HT-29 (cell line): Measurements from ENCODE around the gene POU4F1. TPM values are rescaled to one million over a fixed set of nuclear protein-coding genes. Genes with fewer than 3 reads are reported as not detected.

ENCODE experiments used
- DNase-seq: peaks from one replicate; pipeline ENCODE4 v3.0.0-alpha.2; 2015; ENCODE audit warnings: low spot score
- total RNA-seq: library from RNA; depleted of rRNA; stranded (reverse); fragments of >200 nt; shearing (Covaris generic); gene quantifications from 2 replicates; pipeline ENCODE4 v1.2.3, GENCODE V29; 2014

Gene POU4F1
- total RNA-seq, 1 experiment from 2014 or later = not detected

- no peak for DNase-seq
Observed at GRCh38 chr13:78606471-78607408, 3.4 kb upstream of the POU4F1 start.

- no peak for DNase-seq
Observed at GRCh38 chr13:78604782-78605611, 1.6 kb upstream of the POU4F1 start.

GRCh38 chr13:78602561-78603239 lies 652 bp downstream of the POU4F1 start:
- no peak for DNase-seq

GRCh38 chr13:78601874-78602560 lies 1.3 kb downstream of the POU4F1 start:
- DNase-seq = no peak

GRCh38 chr13:78601124-78601873 lies 2.1 kb downstream of the POU4F1 start:
- DNase-seq = no peak

- DNase-seq = no peak
Observed at GRCh38 chr13:78600280-78600883, 3.0 kb downstream of the POU4F1 start.

- no peak for DNase-seq
Observed at GRCh38 chr13:78599645-78600279, 3.6 kb downstream of the POU4F1 start.

GRCh38 chr13:78598966-78599644 lies 4.2 kb downstream of the POU4F1 start:
- no peak for DNase-seq

GRCh38 chr13:78598116-78598781 lies 5.1 kb downstream of the POU4F1 start:
- no peak for DNase-seq

GRCh38 chr13:78597602-78597932 lies 5.8 kb downstream of the POU4F1 start:
- no peak for DNase-seq

GRCh38 chr13:78596736-78597601 lies 6.4 kb downstream of the POU4F1 start:
- DNase-seq = no peak

- no peak for DNase-seq
Observed at GRCh38 chr13:78596399-78596735, 7.0 kb downstream of the POU4F1 start.

GRCh38 chr13:78595495-78596398 lies 7.6 kb downstream of the POU4F1 start:
- no peak for DNase-seq

- DNase-seq = no peak
Observed at GRCh38 chr13:78594456-78594975, 8.8 kb downstream of the POU4F1 start.

- no peak for DNase-seq
Observed at GRCh38 chr13:78593652-78594455, 9.5 kb downstream of the POU4F1 start.

GRCh38 chr13:78593129-78593528 lies 10.2 kb downstream of the POU4F1 start:
- DNase-seq = no peak
